Pancreas (tissue), 10 donors: Measurements from ENCODE around the gene PDZD4. TPM values are rescaled to one million over a fixed set of nuclear protein-coding genes. Genes with fewer than 3 reads are reported as not detected.

Experiments used
- ATAC-seq, 4 donors: fragments of 200-7000 bp; cut with Tn5 transposase; one replicate each; pipeline versions ENCODE4 v1.8.0 to v1.9.1; 2020; ENCODE audit warnings: mild to moderate bottlenecking in 4 of 4, moderate library complexity in 4 of 4
- DNase-seq, 6 donors: peaks; one replicate each; pipeline ENCODE4 v3.0.0-alpha.2; 2020
- FAIRE-seq: peaks from 2 replicates; lab custom pipeline; 2012; peaks lifted over from hg19 to GRCh38; lab: Jason Lieb, UNC
- H3K27ac ChIP-seq, 4 donors: fragments of 200-600 bp; sonication (generic); 1 replicate in 3 of 4; 2 replicates in 1 of 4; pipeline versions ENCODE4 v1.5.0 to v1.8.0; 2020
- H3K27me3 ChIP-seq, 4 donors: fragments of 200-600 bp; one replicate each; pipeline ENCODE4 v1.8.0; 2021
- H3K36me3 ChIP-seq, 3 donors: fragments of 200-600 bp; sonication (generic) in 1 of 3; one replicate each; pipeline versions ENCODE4 v1.5.0 to v1.8.0; 2020 to 2021
- H3K4me1 ChIP-seq, 3 donors: fragments of 200-600 bp; one replicate each; pipeline ENCODE4 v1.8.0; 2021
- H3K4me3 ChIP-seq, 4 donors: fragments of 200-600 bp; sonication (generic) in 2 of 4; one replicate each; pipeline versions ENCODE4 v1.5.0 to v1.8.0; 2020 to 2021
- H3K9me3 ChIP-seq, 4 donors: fragments of 200-600 bp; one replicate each; pipeline ENCODE4 v1.8.0; 2021
- CTCF ChIP-seq, 4 donors: fragments of 200-600 bp; sonication (generic) in 3 of 4; IDR thresholded peaks; one replicate each; pipeline versions ENCODE4 v1.5.0 to v1.8.0; 2021; ENCODE audit warnings: antibody characterized with exemption in 4 of 4
- WGBS, 2 donors: extraction: QIAGEN DNeasy Blood & Tissue Kit; methylation state at CpG; one replicate each; pipeline ENCODE4 v1.1.7; 2013; 5-methylcytosine and 5-hydroxymethylcytosine counted together
- intact Hi-C, 3 donors: fragments of 100-400 bp; cut with DNase I; formaldehyde crosslinking; loops; one replicate each; pipeline versions ENCODE4 v1.11.1 to v1.14.2; 2022
- polyA plus RNA-seq, 2 donors: library from polyadenylated mRNA; stranded (reverse); fragments of 200-250 nt; gene quantifications; one replicate each; pipeline ENCODE4 v1.2.3, GENCODE V29; 2013
- total RNA-seq, 6 donors: library from RNA; stranded (reverse); fragmentation: NEBNext Ultra II Directional in 4 of 6; extraction: Animal tissue kit (Norgen Biotek cat#: 25700) in 4 of 6; gene quantifications; one replicate each; pipeline versions ENCODE4 v1.2.1 to v1.2.4, GENCODE V29; 2021 to 2023
- donor health status: healthy with polysubstance abuse.
- donor health status: DM: no; HTN: no; CAD: no; lungs with moderate emphysema.
- donor health status: DM: no; HTN: no; CAD: no.
- donor health status: control.
- donor health status: control.
- donor health status: Bipolar disorder and iron deficiency.
- donor health status: DM: yes; HTN: yes; CAD: no.
- donor health status: DM: no; HTN: no; CAD: no.
- donor health status: DM: no; HTN: no; CAD: no.
- donor health status: DM: yes; HTN: yes; CAD: no.

Gene PDZD4
- 1 to 10 TPM in 2 of 6 donors, under 1 TPM in 4; 0.79 to 2.4 (median 0.92) TPM for total RNA-seq
- 10 to 100 TPM in 1 of 2 donors, 1 to 10 TPM in 1; 8.4 to 15.2 TPM for polyA plus RNA-seq

- peaks cover 0 to 14% (median under 1%) of the 10 kb centered on the region in 4 donors for H3K27me3 ChIP-seq
- no peak for FAIRE-seq
- H3K4me1 ChIP-seq: no peaks in the 10 kb centered on the region
- peak within 1 kb of the TSS in 2 of 4 donors; percentile 29 to 38 for H3K4me3 ChIP-seq
- 1 to 12% methylated on average over 64 to 96 of the region's 97 CpGs for WGBS, 2 donors
- H3K9me3 ChIP-seq: no peaks in the 10 kb centered on the region
- H3K36me3 ChIP-seq: no peaks in the 10 kb centered on the region
- peak in 1 of 6 donors; percentile 74 for DNase-seq
- no peak for TF ChIP-seq CTCF (IDR thresholded peaks at IDR 0.05)
- intact Hi-C loops: no loop called here
- ATAC-seq: peak in 2 of 4 donors; percentile 38 to 48
- H3K27ac ChIP-seq: no peak within 1 kb of the TSS
Measured at GRCh38 chrX:153829799-153830639, at the start of gene PDZD4. Gene PDZD4, minus strand, starts transcription at chrX:153830544. Its CDS starts 246 bp downstream, at chrX:153830298.

GRCh38 chrX:153879741-153880439, 49.5 kb upstream of the PDZD4 start:
- intact Hi-C loops: loop anchor here in 1 of 3 donors (10.0 kb wide), 2 partner anchors 55 to 65 kb away; partner anchors contain the start of gene NAA10
- Histone ChIP-seq H3K27ac (no peak overlapping the region), H3K4me1 (no peaks in the 10 kb centered on the region), H3K9me3 (no peaks in the 10 kb centered on the region), H3K36me3 (no peaks in the 10 kb centered on the region), H3K27me3 (peaks cover 0 to 28% (median 7%) of the 10 kb centered on the region in 4 donors), H3K4me3 (no peak overlapping the region)
- ATAC-seq (no peak), DNase-seq (peak in 1 of 6 donors; percentile 48), FAIRE-seq (no peak)
- no peak for TF ChIP-seq CTCF (IDR thresholded peaks at IDR 0.05)
- WGBS, 2 donors: 45 to 53% methylated on average over 12 of the region's 12 CpGs

GRCh38 chrX:153878969-153879653, 48.8 kb upstream of the PDZD4 start:
- intact Hi-C loops: loop anchor here in 1 of 3 donors (10.0 kb wide), 2 partner anchors 56 to 64 kb away; partner anchors contain the start of gene NAA10
- Histone ChIP-seq H3K4me3 (no peak overlapping the region), H3K9me3 (no peaks in the 10 kb centered on the region), H3K27me3 (peaks cover 0 to 23% (median 2%) of the 10 kb centered on the region in 4 donors), H3K27ac (no peak overlapping the region), H3K4me1 (no peaks in the 10 kb centered on the region), H3K36me3 (no peaks in the 10 kb centered on the region)
- ATAC-seq: no peak
- no peak for TF ChIP-seq CTCF (IDR thresholded peaks at IDR 0.05)
- no peak for FAIRE-seq
- DNase-seq: peak in 1 of 6 donors; percentile 55
- WGBS, 2 donors: 10 to 19% methylated on average over 27 to 28 of the region's 28 CpGs

GRCh38 chrX:153878345-153878744, 48.0 kb upstream of the PDZD4 start:
- peaks cover 0 to 15% (median 1%) of the 10 kb centered on the region in 4 donors for H3K27me3 ChIP-seq
- no peaks in the 10 kb centered on the region for H3K9me3 ChIP-seq
- H3K27ac ChIP-seq: no peak overlapping the region
- WGBS, 2 donors: 31 to 47% methylated on average over 5 of the region's 5 CpGs
- no peaks in the 10 kb centered on the region for H3K4me1 ChIP-seq
- ATAC-seq (no peak), DNase-seq (no peak), FAIRE-seq (no peak)
- H3K36me3 ChIP-seq: no peaks in the 10 kb centered on the region
- no peak for TF ChIP-seq CTCF (IDR thresholded peaks at IDR 0.05)
- intact Hi-C loops: loop anchor here in 1 of 3 donors (10.0 kb wide), 2 partner anchors 56 to 64 kb away; partner anchors contain the start of gene NAA10
- H3K4me3 ChIP-seq: no peak overlapping the region
